Left cardiac atrium (tissue), 4 donors: ENCODE measurements around the gene PIGA. TPM values are rescaled to one million over a fixed set of nuclear protein-coding genes. Genes with fewer than 3 reads are reported as not detected.

Source experiments
- ATAC-seq, 2 donors: fragments of 200-7000 bp; cut with Tn5 transposase; one replicate each; pipeline ENCODE4 v1.9.1; 2020; ENCODE audit warnings: mild to moderate bottlenecking in 2 of 2, moderate library complexity in 2 of 2
- DNase-seq: peaks from one replicate; pipeline ENCODE4 v3.0.0-alpha.2; 2020
- intact Hi-C, 2 donors: fragments of 100-400 bp; cut with DNase I; formaldehyde crosslinking; loops; one replicate each; pipeline versions ENCODE4 v1.14.1 to v1.15.1; 2022 to 2023
- total RNA-seq, 2 donors: library from RNA; stranded (reverse); fragmentation: NEBNext Ultra II Directional; extraction: Animal tissue kit (Norgen Biotek cat#: 25700); gene quantifications; one replicate each; pipeline ENCODE4 v1.2.1, GENCODE V29; 2021
- donor health status: DM: no; HTN: yes; CAD: no.
- donor health status: DM: no; HTN: yes; CAD: no; lungs with severe emphysema.
- donor health status: DM: yes; HTN: yes; CAD: no.
- donor health status: Dilated cardiomyopathy.

PIGA gene
- total RNA-seq, 2 donors from 2014 or later = 2.9 to 6.3 TPM

- DNase-seq = peak; percentile 23
- peak; percentile 38 to 75 for ATAC-seq
- intact Hi-C loops = no loop called here
Observed at GRCh38 chrX:15269618-15270521, 65.5 kb downstream of the PIGA start, which contains the start of gene ASB9. ASB9 (minus strand) TSS chrX:15270083; CDS start chrX:15269874, 209 bp downstream.

Other genes starting within 250 kb of the PIGA start
- 1 to 10 TPM; 1.3 to 1.4 TPM for gene ASB9, start 65.4 kb downstream of the PIGA start, total RNA-seq
- 10 to 100 TPM; 61.6 to 65.9 TPM for gene ASB11, start 19.9 kb downstream of the PIGA start, total RNA-seq
- gene VEGFD, start 48.9 kb upstream of the PIGA start, total RNA-seq = 10 to 100 TPM in 1 of 2 donors, 1 to 10 TPM in 1; 2.5 to 13.9 TPM
- gene PIR, start 157.8 kb upstream of the PIGA start, total RNA-seq = 10 to 100 TPM in 1 of 2 donors, 1 to 10 TPM in 1; 8.7 to 14.8 TPM
- gene BMX, start 165.3 kb upstream of the PIGA start, total RNA-seq = 10 to 100 TPM in 1 of 2 donors, 1 to 10 TPM in 1; 1.6 to 16.8 TPM